Stimulated activated CD4-positive, alpha-beta T cell treated with anti-CD3 and anti-CD28 coated beads, Interleukin-4, amount 100 ng/mL, for 48 hours (primary cell): ENCODE data around the gene URI1.
"Not testable (repeated sequence)": the region's sequence is repeated elsewhere in the genome, so short reads cannot be mapped to it uniquely, and the experiment has no call there.

Source experiments
- DNase-seq, 2 donors: peaks; one replicate each; pipeline ENCODE4 v3.0.0-alpha.2; 2020; ENCODE audit warnings: low read depth in 2 of 2

URI1 gene

DNA sequence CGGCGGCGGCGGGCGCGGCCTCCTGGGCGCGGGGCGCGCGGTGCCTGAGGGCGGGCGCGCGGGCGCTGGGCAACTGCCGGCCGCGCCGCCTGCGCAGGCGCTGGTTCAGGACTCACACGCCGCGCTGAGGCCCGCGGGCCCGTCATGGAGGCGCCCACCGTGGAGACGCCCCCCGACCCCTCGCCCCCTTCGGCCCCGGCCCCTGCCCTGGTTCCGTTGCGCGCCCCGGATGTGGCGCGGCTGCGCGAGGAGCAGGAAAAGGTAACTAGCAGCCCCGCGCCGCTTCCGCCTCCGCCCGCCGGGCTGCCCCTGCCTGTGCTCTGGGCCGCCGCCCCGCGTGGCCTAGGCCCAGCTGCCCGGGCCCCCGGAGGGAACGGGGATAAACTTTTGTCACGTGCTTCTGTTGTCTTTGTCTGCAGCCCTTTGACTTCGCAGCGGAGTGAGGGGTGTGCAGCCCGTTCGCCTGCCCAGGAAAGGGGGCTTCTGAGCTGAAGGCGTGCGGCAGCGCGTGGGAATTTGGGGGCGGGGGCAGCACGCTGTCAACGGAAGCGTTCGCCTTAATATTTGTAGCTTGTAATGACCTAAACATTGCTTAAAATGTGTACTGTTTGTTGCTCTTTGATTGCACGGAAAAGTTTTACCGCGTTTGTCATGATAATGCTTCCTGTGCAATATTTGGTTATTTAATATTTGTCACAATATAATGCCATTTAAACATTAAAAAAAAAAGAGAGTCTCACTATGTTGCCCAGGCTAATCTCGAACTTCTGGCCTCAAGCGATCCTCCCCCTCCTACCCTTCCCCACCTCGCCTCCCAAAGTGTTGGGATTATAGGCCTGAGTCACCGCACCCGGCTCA is 594 bp downstream of the URI1 start:
- DNase-seq, result peak; percentile 56 to 64

DNA sequence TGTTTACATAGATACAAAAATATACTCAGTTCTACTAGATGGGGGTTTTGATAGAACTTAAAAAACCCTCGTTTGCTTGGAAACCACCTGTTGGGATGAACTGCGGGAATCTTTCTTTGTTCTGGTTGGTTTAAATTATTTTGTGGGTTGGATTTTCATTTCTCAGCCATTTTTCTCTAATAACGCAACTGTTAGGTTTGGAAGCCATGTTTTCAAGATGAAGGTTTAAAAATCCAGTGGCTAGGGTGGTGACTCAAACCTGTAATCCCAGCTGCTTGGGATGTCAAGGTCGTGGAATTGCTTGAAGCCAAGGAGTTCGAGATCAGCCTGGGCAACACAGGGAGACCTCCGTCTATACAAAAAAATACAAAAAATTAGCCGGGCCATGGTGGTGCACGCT is 1.6 kb downstream of the URI1 start:
- DNase-seq, result no peak

- no peak for DNase-seq
Measured at GRCh38 chr19:29944390-29945012, 2.5 kb downstream of the URI1 start.

- DNase-seq, result no peak
Measured at GRCh38 chr19:29945017-29945416, 3.0 kb downstream of the URI1 start.

DNA sequence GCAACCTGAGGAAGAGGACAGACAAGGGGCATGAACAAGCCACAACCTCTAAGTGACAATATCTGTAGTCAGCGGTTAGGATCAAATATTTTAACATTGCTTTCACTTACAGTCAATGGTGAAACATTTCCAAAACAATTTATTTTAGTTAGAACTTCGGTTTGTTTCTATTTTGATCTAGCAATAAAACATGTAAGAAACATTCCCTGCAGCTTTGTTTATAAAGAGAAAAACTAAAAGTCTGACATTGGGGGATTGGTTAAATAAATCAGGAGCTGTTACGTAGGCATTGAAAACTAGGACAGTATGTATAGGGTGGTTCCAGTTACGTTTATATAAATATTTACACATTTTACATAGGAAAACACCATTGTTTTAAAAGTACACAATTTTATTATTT is 3.4 kb downstream of the URI1 start:
- no peak for DNase-seq

DNA sequence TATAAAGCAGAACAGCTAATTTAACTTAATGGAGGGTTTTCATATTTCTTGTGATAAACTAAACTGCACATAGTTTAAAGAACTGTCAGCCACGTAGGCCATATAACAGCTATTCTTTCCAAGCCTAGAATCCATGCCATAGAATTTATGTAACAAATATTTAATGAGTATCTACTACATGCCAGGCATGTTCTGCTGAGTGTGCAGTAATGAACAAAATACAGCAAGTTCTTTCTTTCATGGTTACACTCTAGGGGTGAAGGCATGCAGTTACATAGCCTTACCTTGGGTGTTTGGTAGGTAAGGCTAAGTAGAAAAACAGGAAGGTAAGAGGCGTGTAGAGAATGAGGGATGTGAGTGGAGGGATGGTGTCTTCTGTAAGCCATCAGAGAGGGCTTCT is 4.6 kb downstream of the URI1 start:
- no peak for DNase-seq

- no peak for DNase-seq
Measured at GRCh38 chr19:29947871-29948270, 5.8 kb downstream of the URI1 start.

DNA sequence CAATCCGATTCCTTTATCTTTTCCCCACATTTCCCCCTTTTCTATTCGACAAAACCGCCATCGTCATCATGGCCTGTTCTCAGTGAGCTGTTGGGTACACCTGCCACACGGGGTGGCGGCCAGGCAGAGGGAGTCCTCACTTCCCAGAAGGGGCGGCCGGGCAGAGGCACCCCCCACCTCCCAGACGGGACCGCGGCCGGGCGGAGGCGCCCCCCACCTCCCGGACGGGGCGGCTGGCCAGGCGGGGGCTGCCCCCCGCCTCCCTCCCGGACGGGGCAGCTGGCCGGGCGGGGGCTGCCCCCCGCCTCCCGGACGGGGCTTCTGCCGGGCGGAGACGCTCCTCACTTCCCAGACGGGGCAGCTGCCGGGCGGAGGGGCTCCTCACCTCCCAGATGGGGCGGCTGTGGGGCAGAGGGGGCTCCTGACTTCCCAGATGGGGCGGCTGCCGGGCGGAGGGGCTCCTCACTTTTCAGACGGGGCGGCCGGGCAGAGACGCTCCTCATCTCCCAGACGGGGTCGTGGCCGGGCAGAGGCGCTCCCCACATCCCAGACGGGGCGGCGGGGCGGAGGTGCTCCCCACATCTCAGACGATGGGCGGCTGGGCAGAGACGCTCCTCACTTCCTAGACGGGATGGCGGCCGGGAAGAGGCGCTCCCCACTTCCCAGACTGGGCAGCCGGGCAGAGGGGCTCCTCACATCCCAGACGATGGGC is 6.9 kb downstream of the URI1 start:
- DNase-seq, result not testable (repeated sequence)

GRCh38 chr19:29952177-29952576 is 10.1 kb downstream of the URI1 start:
- DNase-seq, result no peak

DNA sequence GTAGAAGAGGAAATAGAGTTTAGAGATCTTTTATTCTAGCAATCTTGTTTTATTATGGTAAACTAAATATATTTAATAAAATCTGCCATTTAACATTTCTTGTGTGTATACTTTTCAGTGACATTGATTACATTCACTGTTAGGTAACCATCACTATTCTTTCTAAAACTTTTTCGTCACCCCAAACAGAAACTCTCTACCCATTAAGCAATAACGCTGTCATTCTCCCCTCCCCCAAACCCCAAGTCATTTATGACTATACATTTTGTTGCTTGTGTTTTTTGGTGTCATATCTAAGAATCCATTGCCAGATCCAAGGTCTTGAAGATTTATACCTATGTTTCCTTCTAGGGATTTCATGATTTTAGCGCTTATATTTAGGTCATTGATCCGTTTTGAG is 10.6 kb downstream of the URI1 start:
- DNase-seq, result no peak

DNA sequence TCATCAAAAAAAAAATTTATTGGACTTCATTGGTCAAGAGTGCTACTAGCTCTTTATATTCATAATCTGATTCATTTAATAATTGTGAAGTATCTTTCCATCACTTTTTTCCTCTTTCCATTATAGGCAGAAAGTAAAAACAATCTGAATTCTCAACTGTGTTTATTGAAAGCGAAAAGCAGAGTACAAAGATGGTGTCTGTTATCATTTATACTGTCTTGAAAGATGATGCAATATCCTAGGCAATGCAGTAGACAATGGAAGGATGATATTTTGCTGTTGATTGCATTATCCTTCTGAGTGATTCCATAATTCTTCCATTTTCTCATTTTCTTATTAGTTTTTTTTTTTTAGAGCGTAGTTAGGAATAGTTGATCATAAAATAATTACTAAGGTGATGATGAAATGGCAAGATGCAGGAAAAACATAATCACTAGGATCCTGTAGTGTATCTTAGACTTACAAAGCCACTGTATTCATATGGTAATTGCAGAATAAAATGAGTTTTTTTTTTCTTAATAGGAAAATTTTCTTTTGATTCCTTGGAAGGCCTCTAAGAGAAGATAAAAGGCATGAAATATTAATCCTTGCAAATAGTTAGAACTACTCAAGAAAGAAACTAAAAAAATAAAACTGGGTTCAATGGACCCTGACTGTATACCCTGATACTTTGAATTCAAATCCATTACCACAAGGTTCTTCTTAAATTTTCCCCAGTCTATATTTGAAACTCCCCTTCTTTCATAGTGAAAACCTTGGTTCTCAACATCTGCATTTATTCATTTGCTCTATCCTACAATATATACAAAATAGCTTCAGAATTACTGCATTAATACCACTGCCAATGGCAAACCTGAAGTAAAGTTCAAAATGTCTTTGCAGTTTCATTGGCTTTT is 11.6 kb downstream of the URI1 start:
- no peak for DNase-seq

GRCh38 chr19:29956855-29957254 is 14.8 kb downstream of the URI1 start:
- DNase-seq, result no peak

- no peak for DNase-seq
Measured at GRCh38 chr19:29961311-29961710, 19.3 kb downstream of the URI1 start.

DNA sequence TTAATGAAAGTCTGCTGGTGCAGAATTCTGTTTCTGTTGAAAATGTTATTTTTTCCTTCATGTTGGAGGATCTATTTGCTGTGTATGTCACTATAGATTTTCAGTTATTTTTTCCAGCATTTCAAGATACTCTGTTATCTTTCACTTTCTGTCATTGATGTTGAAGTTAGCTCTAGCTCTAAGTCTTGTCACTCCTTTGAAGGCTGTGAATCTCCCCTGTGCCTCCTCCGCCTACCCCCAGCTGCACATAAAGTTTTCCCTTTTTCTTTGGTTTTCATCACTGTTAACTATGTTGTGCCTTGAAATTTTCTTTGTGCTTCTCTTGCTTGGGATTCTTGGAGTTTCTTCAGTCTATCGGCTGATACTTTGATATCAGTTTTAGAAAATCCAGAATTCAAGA is 20.8 kb downstream of the URI1 start:
- no peak for DNase-seq

- no peak for DNase-seq
Measured at GRCh38 chr19:29963576-29963975, 21.5 kb downstream of the URI1 start.

DNA sequence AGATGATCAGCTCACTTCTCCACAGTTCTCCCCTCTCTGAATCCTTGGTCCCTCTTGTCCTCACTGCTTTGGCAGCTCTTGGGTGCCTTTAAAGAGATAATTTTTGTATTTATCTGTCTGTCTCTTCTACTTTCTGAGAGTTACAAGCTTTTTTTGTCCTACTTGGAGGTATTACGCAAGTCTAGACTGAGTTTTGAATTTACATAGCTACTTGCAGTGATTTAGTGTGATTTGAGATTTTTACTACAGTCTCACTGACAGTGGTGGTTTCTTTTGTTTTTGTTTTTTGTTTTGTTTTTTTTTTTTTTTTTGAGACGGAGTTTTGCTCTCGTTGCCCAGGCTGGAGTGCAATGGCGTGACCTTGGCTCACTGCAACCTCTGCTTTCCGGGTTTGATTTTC is 22.1 kb downstream of the URI1 start:
- no peak for DNase-seq

- DNase-seq, result no peak
Measured at GRCh38 chr19:29965492-29965891, 23.5 kb downstream of the URI1 start.

DNA sequence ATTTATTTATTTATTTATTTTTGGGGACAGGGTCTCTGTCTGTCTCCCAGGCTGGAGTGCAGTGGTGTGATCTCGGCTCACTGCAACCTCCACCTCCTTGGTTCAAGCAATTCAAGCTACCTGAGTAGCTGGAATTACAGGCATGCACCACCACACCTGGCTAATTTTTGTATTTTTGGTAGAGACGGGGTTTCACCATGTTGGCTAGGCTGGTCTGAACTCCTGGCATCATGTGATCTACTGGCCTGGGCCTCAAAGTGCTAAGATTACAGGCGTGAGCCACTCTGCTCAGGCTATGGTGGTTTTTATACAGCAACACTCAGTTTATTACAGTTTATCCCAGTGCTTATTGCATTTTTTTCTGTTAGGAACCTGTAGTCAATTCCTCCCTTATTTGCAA is 24.1 kb downstream of the URI1 start:
- DNase-seq, result not testable (repeated sequence)

DNA sequence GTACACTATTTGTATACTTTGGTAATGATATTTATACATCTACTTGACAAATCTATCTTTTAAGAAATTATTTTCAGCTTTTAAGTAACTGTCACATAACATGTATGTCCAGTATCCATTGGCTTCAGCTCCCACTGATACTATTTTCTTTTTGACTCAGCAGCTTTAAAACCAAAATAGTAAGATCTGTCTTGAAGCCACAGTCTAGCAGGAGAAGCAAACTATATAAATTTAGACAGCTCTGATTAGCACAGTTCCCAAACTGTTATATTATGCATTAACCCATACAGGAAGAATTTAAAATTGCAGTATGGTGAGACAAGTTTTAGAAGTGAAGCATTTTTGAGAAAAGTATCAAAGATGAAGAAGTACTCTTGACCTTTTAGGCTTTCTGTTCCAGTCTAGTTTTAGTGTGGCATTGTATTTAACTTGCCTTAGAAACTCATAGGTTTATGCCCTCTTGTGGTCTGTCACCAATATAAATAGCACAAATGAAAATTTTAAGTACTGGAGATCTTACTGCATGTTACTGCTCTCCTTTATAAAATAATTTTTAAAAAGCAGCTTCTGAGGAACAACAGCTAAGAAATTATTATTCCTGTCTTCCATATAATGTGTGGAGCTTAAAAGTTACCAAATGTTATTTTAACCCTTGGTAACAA is 24.7 kb downstream of the URI1 start:
- no peak for DNase-seq

DNA sequence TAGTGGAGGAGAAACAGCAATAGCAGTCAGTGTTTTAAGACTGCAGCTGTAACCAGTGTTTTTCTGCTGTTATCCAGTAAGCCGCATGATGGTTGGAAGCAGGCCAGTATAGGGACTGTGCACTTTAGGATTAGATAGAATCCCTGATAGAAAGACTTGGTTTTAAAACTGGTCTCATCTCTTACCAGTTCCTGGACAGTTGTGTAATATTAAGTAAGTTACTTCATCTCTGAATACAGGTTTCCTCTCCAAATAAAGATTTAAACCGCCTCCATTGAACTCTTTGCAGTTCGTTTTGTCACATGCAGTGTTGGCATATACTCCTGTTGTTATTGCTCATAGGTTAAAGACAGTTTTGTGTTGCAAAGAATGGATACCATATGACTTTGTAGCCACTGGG is 25.6 kb downstream of the URI1 start:
- DNase-seq, result no peak

DNA sequence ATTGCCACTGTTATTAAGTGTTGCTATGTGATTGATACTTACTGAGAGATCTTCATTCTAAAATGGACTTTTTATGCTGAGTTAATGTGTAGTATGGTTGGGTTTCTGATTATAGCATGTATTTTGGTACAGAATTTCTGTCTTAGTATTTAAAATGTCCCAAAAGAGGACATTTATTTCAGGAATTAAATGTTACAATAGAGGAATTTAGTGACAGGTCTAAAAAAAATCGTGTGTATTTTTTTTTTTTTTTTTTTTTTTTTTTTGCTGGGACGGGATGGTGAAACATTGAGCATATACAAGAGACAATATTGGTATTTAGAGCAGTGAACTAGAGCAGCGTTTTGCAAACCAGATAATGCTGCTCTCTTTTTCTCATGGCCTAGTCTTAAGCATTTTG is 27.9 kb downstream of the URI1 start:
- no peak for DNase-seq
